Effector CD4-positive, alpha-beta T cell (primary cell): ENCODE results near the gene TUT7.
"Not testable (repeated sequence)": the region's sequence is repeated elsewhere in the genome, so short reads cannot be mapped to it uniquely, and the experiment has no call there.

ENCODE experiments used
- DNase-seq: peaks from one replicate; pipeline ENCODE4 v3.0.0-alpha.2; 2020

The TUT7 gene

DNA sequence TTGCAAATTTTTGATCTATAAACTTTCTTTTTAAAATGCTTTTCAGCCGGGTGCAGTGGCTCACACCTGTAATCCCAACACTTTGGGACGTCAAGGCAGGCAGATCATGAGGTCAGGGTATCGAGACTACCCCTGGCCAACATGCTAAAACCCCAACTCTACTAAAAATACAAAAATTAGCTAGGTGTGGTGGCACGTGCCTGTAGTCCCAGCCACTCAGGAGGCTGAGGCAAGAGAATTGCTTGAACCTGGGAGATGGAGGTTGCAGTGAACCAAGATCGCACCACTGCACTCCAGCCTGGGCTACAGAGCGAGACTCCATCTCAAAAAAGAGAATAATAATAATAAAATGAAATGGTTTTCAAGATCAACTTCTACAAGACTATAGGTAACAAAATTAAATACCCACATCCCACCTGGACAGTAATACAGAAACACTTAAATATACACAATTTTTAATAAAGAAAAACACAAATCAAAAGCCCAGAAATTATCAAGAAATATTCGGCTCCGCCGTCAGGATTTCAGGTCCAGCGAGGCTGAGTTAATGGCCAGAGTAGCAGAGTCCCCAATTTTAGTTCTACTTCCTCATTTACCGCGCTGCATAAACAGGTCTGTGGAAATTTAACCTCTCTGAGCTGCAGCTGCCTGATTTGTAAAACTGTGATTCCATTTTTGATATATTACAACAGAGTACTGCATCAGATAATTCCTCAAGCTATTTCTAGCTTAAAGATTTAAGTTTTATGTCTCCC, 4.0 kb downstream of the TUT7 start:
- no peak for DNase-seq

- no peak for DNase-seq
Measured at GRCh38 chr9:86349271-86349670, 4.9 kb downstream of the TUT7 start.

- no peak for DNase-seq
Measured at GRCh38 chr9:86347991-86348390, 6.2 kb downstream of the TUT7 start.

- DNase-seq, result no peak
Measured at GRCh38 chr9:86344818-86345217, 9.4 kb downstream of the TUT7 start.

DNA sequence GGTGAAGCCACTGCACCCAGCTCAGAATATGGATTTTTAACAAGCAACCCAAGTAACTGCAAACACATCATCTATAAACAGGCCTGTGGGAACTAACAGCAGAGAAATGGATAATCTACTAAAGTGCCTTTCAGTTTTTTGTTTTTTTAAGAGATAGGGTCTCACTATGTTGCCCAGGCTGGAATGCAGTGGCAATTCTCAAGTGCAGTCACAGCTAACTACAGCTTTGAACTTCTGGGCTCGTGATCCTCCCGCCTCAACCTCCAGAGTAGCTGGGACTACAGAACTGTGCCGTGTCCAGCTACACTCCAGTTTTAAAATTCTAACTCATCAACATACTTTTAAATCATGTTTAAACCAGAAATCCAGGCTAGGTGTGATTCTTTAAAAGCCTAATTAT, 11.9 kb downstream of the TUT7 start:
- no peak for DNase-seq

GRCh38 chr9:86341007-86341491, 13.2 kb downstream of the TUT7 start:
- DNase-seq, result no peak

GRCh38 chr9:86340356-86341006, 13.7 kb downstream of the TUT7 start:
- no peak for DNase-seq

DNA sequence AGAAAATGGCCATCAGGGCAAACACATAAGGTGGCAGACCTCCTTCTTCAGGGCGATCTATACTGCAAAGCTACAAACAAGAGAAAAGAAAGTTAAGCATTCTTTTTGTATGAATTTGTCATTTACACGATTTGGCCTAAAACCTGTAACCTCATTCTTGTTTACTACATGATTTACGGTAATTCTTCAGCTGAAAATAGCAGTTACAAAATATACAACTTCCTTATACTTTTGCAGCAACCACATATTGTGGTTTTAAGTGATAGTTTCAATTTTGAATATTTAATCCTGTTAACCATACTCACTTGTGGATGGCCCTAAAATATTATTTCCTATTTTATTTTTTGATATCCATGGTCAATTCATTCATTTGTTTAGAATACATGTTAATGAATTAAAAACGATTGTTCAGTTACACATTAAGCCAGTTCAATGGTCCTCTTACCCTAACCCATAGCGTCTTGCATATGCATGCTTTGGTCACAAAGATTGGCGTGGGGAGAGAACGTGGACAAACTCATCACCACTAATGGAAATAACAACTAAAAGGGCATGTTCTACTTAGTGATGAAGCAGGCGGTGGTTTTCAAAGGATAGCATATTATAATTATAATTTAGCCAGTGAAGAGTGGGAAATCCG, 16.6 kb downstream of the TUT7 start:
- DNase-seq, result no peak

GRCh38 chr9:86336058-86336457, 18.2 kb downstream of the TUT7 start:
- no peak for DNase-seq

- no peak for DNase-seq
Measured at GRCh38 chr9:86333651-86334050, 20.6 kb downstream of the TUT7 start.

DNA sequence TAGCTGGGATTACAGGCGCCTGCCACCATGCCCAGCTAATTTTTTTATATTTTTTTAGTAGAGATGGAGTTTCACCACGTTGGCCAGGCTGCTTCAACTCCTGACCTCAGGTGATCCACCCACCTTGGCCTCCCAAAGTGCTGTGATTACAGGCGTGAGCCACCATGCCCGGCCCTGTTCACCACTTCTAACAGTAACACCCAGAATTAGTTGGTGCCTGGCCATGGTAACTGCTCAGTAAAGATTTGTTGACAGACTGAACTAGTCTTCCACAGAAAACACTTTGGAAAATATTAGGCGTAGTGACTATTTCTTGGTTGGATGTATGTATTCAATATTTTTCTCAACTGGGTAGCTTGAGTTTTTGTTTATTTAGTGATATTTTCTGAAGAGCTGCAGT, 24.0 kb downstream of the TUT7 start:
- DNase-seq, result no peak

- no peak for DNase-seq
Measured at GRCh38 chr9:86329649-86330048, 24.6 kb downstream of the TUT7 start.

DNA sequence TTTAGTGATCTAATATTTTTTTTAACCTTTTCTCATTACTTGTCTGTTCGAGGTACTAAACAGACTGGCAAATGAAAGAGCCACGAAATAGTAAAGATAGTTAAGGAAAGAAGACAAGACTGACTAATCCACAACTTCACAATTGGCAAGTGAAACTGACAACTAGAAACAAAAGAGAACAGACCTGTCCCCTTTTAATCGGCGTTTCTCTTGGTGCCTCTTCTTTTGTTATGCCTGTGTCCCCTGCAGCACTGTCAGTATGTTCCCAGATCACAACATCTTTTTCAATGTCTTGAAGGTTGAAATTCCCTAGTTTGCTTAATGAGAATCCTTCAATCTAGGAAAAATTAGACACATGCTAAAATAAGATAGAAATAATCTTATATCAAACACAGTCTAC, 26.1 kb downstream of the TUT7 start:
- no peak for DNase-seq

GRCh38 chr9:86326536-86326935, 27.7 kb downstream of the TUT7 start:
- no peak for DNase-seq

- DNase-seq, result no peak
Measured at GRCh38 chr9:86324901-86325300, 29.3 kb downstream of the TUT7 start.

GRCh38 chr9:86324308-86324707, 29.9 kb downstream of the TUT7 start:
- DNase-seq, result no peak

DNA sequence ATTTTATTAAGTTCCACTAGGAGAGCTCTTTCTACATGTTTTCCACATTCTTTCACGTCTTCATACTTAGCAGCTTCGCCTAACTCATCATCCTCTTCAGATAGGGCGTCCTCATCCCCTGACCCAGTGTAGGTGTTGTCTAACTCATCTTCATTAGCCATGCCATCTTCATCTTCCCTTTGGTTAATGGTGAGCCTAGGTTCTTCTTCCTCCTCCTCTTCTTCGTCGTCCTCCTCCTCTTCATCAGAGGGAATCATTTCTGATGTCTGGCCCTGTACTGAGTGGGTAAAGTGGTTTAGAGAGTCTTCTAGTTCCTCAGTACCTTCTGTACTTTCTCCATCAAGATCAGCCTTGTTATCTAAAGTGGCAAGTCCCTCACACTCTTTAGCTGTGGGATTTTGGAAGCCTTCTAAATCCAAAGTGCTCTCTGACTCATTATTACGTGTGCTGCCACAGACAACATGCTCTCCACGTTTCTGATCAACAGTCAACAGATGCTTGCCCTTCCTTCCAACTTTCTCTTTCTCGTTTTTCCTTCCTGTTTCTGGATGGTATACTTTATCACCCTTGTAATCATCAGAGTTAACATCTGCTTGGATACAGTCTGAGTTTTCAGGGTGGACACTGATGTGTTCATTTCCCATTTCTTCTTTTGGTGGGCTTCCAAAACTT, 31.1 kb downstream of the TUT7 start:
- no peak for DNase-seq

GRCh38 chr9:86321373-86321772, 32.8 kb downstream of the TUT7 start:
- no peak for DNase-seq

- no peak for DNase-seq
Measured at GRCh38 chr9:86318187-86318586, 36.0 kb downstream of the TUT7 start.

DNA sequence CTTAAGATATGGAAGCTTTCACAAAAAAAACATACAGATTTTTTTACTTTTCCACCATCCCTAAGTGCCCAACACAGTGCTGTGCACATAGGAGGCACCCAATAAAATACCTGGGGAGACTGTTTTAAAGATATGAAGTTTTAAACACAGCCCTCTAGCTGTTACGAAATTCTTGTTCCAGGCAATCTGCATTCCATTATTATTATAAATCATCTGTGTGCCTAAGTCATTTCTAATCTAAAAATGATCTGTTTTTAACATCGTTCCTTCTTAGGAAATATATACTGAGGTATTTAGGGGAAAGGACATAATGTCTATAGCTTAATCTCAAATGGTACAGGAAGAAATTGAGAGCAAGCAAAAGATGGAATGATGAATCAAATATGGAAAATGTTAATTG, 39.1 kb downstream of the TUT7 start:
- DNase-seq, result no peak

DNA sequence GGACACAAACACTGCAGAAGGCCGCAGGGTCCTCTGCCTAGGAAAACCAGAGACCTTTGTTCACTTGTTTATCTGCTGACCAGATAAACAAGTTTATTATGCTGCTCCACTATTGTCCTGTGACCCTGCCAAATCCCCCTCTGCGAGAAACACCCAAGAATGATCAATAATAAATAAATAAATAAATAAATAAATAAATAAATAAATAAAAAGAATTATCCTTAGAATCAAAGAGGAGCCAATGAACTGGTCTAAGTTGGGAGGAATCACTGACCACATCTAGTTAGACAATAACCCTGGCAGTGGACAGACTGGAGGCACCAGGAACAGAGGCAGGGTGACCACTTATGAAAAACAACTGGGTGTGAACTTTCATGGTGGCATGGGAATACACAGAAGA, 41.3 kb downstream of the TUT7 start:
- not testable (repeated sequence) for DNase-seq

GRCh38 chr9:86308687-86309086, 45.5 kb downstream of the TUT7 start:
- DNase-seq, result no peak

GRCh38 chr9:86304236-86304730, 49.9 kb downstream of the TUT7 start:
- no peak for DNase-seq
